CD4-positive, alpha-beta T cell treated with Interleukin-6 at 100 ng/mL for 8 hours (primary cell): ENCODE results near the gene NMD3.

Source experiments
- DNase-seq: peaks from one replicate; pipeline ENCODE4 v3.0.0-alpha.2; 2020; ENCODE audit warnings: mixed read lengths, low spot score

NMD3 gene

GRCh38 chr3:161284989-161285388 is 63.9 kb downstream of the NMD3 start:
- no peak for DNase-seq

GRCh38 chr3:161289174-161289573 is 68.1 kb downstream of the NMD3 start:
- no peak for DNase-seq

- DNase-seq: no peak
Observed at GRCh38 chr3:161291191-161291901, 70.2 kb downstream of the NMD3 start.

- DNase-seq: no peak
Observed at GRCh38 chr3:161293381-161293780, 72.3 kb downstream of the NMD3 start.

- no peak for DNase-seq
Observed at GRCh38 chr3:161295325-161295724, 74.2 kb downstream of the NMD3 start.

GRCh38 chr3:161296814-161297213 is 75.7 kb downstream of the NMD3 start:
- no peak for DNase-seq
